ENCODE data around the gene DDX1. TPM values are rescaled to one million over a fixed set of nuclear protein-coding genes. Genes with fewer than 3 reads are reported as not detected.

DDX1 gene
- total RNA-seq, 1 donor from 2014 or later: 167 TPM

DNA sequence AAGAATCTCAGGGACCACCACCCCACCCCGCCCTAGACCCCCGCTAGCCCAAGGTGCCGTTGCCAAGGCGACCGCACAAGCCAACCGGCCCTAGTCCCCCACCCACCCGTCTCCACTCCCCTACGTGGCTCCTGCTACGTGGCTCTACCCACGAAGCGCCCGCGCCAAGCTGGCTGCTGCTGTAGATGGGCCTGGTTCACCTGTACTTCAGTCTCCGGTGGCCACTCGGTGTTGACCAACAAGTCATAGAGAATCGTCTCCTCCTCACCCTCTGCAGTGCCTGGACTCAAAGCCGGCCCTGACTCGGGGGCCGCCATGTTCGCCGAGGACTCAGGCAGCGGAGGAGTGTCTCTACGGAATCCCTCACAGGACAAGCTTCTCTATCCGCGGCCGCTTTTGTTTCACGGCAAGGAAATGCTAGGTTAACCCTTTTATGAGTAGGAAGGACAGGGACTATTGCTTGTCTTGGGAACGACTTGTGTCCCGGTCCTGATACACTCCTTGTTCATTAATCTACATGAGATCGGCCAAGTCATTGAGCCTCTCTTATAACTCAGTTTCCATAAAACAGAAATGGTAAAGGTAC lies 30.6 kb upstream of the DDX1 start, which contains the start of gene NBAS:
Gene NBAS, minus strand, starts transcription at position 347 of the 586 bp plus-strand sequence. Its CDS starts 30 bp downstream, at position 317.
- DNase-seq: peak; percentile 86
- intact Hi-C loops (cut with micrococcal nuclease): no loop called here
- peak; percentile 98 for ATAC-seq

- no peak for DNase-seq
- peak; percentile 67 for ATAC-seq
- intact Hi-C loops (cut with micrococcal nuclease): no loop called here
Measured at GRCh38 chr2:15561574-15562344, 29.9 kb upstream of the DDX1 start.

DNA sequence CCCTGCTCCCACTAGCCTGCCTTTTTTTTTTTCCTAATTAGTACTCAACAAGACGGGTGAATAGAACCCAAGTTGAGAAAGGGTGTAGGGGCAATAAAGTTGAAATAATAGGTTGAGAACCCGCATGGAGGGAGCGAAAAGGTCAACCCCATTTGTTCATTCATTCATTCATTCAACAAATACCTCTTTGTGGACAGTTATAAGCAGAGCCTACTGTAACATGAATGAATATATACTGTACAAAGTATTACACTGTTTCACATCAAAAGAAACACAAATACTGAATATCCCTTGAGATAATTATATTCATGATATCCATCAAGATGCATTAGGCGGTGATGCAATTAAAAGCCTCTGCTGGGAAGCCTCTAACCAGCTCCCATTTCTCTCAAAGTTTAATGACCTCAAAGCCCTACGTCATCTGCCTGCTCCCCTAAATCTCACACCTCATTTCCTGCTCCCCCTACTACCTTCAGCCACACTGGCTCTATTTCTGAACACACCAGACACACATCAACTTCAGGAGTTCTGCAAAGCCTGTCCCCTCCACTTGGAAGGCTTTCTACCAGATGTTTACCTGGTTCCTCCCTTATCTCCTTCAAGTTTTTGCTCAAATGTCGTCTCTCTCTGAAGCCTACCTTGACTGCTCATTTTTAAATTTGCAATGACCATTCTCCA lies 29.2 kb upstream of the DDX1 start:
- intact Hi-C loops (cut with micrococcal nuclease): no loop called here
- DNase-seq: no peak
- no peak for ATAC-seq

DNA sequence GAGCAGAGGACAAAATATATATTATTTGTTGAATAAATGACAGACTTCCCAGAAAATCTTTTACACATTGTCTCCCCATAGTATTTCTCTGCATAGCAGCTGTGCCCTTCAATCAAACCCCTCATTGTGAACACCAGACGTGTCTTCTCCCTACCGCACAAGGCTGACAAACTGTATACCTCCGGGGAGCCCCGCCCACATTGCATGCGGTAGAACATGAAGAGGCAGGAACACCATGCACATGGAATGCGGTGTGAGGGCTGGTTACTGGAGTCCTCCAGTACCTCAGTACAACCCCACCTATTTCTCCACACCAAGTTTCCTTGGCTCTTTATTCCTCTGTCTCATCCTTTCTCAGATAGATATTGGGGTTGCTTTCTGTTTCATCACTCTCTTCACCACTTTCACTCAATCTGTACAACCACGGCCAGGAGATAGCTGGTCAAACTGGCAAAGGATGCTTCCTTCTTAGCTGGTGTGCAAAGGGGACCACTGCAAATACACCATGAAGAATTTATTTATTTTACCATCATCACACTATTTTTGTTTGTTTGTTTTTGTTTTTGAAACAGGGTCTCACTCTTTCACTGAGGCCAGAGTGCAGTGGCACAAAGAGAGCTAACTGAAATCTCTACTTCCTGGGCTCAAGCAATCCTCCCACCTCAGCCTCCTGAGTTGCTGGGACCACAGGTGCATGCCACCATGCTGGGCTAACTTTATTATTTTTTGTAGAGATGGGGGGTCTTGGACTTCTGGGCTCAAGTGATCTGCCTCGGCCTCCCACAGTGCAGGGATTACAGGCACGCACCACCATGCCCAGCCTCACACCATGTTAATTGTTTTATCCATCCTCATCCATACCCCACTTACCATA lies 28.2 kb upstream of the DDX1 start:
- intact Hi-C loops (cut with micrococcal nuclease): no loop called here
- DNase-seq: no peak
- no peak for ATAC-seq

- DNase-seq: no peak
- no peak for ATAC-seq
- intact Hi-C loops (cut with micrococcal nuclease): no loop called here
Measured at GRCh38 chr2:15565392-15565791, 26.3 kb upstream of the DDX1 start.

DNA sequence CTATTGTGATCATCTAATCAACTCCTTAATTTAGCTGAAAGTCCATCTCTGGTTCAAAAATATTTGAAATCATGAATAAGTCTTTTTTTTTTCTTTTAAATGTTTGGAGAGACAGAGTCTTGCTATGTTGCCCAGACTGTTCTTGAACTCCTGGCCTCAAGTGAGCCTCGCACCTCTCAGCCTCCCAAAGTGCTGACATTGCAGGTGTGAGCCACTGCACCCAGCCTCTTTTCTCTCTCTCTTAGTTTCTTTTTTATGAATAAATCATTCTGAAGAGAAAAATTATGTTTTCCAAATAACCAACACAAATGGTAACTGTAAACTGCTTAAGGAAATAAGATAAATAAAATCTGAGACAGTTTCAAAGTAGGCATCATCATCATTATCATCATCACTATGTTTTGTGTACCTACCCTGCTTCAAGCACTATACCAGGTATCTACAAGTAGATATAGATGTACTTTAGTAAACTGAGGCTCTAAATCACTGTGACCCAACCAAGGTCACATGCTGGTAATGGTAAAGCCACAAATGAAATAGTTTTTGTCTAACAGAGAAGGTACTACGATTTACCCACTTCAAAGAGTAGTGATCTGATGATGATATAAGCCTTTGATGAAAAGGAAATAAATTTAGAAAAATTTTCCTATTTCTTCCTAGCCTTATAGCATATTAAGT lies 25.5 kb upstream of the DDX1 start:
- intact Hi-C loops (cut with micrococcal nuclease): no loop called here
- ATAC-seq (no peak), DNase-seq (no peak)

- no peak for DNase-seq
- intact Hi-C loops (cut with micrococcal nuclease): no loop called here
- no peak for ATAC-seq
Measured at GRCh38 chr2:15566912-15567311, 24.8 kb upstream of the DDX1 start.

GRCh38 chr2:15568874-15569273 lies 22.8 kb upstream of the DDX1 start:
- intact Hi-C loops (cut with micrococcal nuclease): no loop called here
- DNase-seq (no peak), ATAC-seq (no peak)

- intact Hi-C loops (cut with micrococcal nuclease): no loop called here
- DNase-seq (no peak), ATAC-seq (no peak)
Measured at GRCh38 chr2:15570104-15570503, 21.6 kb upstream of the DDX1 start.

GRCh38 chr2:15571729-15572128 lies 19.9 kb upstream of the DDX1 start:
- intact Hi-C loops (cut with micrococcal nuclease): no loop called here
- no peak for DNase-seq
- ATAC-seq: no peak

GRCh38 chr2:15577071-15577735 lies 14.5 kb upstream of the DDX1 start:
- DNase-seq (peak; percentile 78), ATAC-seq (peak; percentile 93)
- intact Hi-C loops (cut with micrococcal nuclease): no loop called here

- intact Hi-C loops (cut with micrococcal nuclease): no loop called here
- ATAC-seq: no peak
- DNase-seq: no peak
Measured at GRCh38 chr2:15579641-15580040, 12.0 kb upstream of the DDX1 start.

- no peak for DNase-seq
- no peak for ATAC-seq
- intact Hi-C loops (cut with micrococcal nuclease): no loop called here
Measured at GRCh38 chr2:15580451-15580850, 11.2 kb upstream of the DDX1 start.

- intact Hi-C loops (cut with micrococcal nuclease): no loop called here
Measured at GRCh38 chr2:15582710-15583357, 8.8 kb upstream of the DDX1 start.

GRCh38 chr2:15583826-15584225 lies 7.8 kb upstream of the DDX1 start:
- ATAC-seq (no peak), DNase-seq (no peak)
- intact Hi-C loops (cut with micrococcal nuclease): no loop called here

More at GRCh38 chr2:15582710-15583357, 8.8 kb upstream of the DDX1 start:
- ATAC-seq: no peak
- no peak for DNase-seq

DNA sequence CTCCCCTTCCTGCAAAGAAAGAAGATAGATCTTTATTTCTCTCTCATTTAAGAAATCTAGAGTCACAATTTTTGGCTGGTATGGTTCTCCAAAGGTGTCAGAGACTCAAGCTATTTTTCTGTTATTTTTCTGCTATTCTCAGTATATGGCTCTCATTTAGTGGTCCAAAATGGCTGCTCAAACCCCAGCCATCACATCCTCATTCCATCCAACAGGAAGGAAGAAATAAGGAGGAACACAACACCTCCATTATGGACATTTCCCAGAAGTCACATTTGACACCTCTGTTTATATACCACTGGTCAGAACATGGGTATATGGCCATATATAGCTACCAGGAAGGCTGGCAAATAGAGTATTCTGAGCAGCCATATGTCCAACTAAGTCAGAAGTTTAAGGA lies 7.4 kb upstream of the DDX1 start:
- ATAC-seq: no peak
- no peak for DNase-seq
- intact Hi-C loops (cut with micrococcal nuclease): no loop called here

- intact Hi-C loops (cut with micrococcal nuclease): no loop called here
- no peak for DNase-seq
- no peak for ATAC-seq
Measured at GRCh38 chr2:15584767-15585469, 6.8 kb upstream of the DDX1 start.

Data from left ventricle myocardium superior (tissue), 1 donor.